ENCODE results near the gene PRR15. TPM values are rescaled to one million over a fixed set of nuclear protein-coding genes. Genes with fewer than 3 reads are reported as not detected.

PRR15 gene
- total RNA-seq, 3 donors from 2014 or later (not counting 1 experiment from before 2014, with no cell fraction given) = not detected

GRCh38 chr7:29562307-29562706, 1.3 kb upstream of the PRR15 start:
- H3K27ac ChIP-seq (ENCODE audit: low read length) = no peak overlapping the region
- Mint-ChIP-seq H3K4me1 (peaks cover 12 to 21% of the 10 kb centered on the region in 2 donors), H3K27ac (no peak overlapping the region), H3K9me3 (no peaks in the 10 kb centered on the region), H3K36me3 (no peaks in the 10 kb centered on the region), H3K27me3 (ENCODE audit: low read depth in 2 of 2) (peaks cover 54 to 78% of the 10 kb centered on the region in 2 donors), H3K4me3 (no peak overlapping the region)
- H3K27me3 ChIP-seq (ENCODE audit: control insufficient read depth, insufficient read depth, low read length) = peaks cover 29% of the 10 kb centered on the region
- H3K4me1 ChIP-seq (ENCODE audit: control insufficient read depth, insufficient read depth, low read length) = peaks cover 32% of the 10 kb centered on the region
- 75% methylated on average over 5 of the region's 6 CpGs for WGBS (ENCODE audit: insufficient coverage)
- no peaks in the 10 kb centered on the region for H3K36me3 ChIP-seq (ENCODE audit: control insufficient read depth, insufficient read depth, low read length)
- no peak for TF ChIP-seq CTCF (IDR thresholded peaks at IDR 0.05)
- DNase-seq (no peak), ATAC-seq (no peak)
- H3K4me3 ChIP-seq (ENCODE audit: low read length) = no peak overlapping the region
- intact Hi-C loops (cut with micrococcal nuclease) = no loop called here
- no peaks in the 10 kb centered on the region for H3K9me3 ChIP-seq (ENCODE audit: control insufficient read depth, insufficient read depth, low read length)

GRCh38 chr7:29564496-29565223, 1.0 kb downstream of the PRR15 start:
- H3K9me3 ChIP-seq (ENCODE audit: control insufficient read depth, insufficient read depth, low read length) = no peaks in the 10 kb centered on the region
- peaks cover 35% of the 10 kb centered on the region for H3K27me3 ChIP-seq (ENCODE audit: control insufficient read depth, insufficient read depth, low read length)
- WGBS (ENCODE audit: insufficient coverage) = under 1% methylated on average over 48 of the region's 48 CpGs
- ATAC-seq (no peak), DNase-seq (no peak)
- Mint-ChIP-seq H3K4me1 (peaks cover 12 to 21% of the 10 kb centered on the region in 2 donors), H3K9me3 (no peaks in the 10 kb centered on the region), H3K4me3 (peak overlapping the region; percentile 80), H3K36me3 (no peaks in the 10 kb centered on the region), H3K27ac (no peak overlapping the region), H3K27me3 (ENCODE audit: low read depth in 2 of 2) (peaks cover 54 to 83% of the 10 kb centered on the region in 2 donors)
- no peaks in the 10 kb centered on the region for H3K36me3 ChIP-seq (ENCODE audit: control insufficient read depth, insufficient read depth, low read length)
- H3K4me1 ChIP-seq (ENCODE audit: control insufficient read depth, insufficient read depth, low read length) = peaks cover 32% of the 10 kb centered on the region
- no peak overlapping the region for H3K27ac ChIP-seq (ENCODE audit: low read length)
- no peak for TF ChIP-seq CTCF (IDR thresholded peaks at IDR 0.05)
- H3K4me3 ChIP-seq (ENCODE audit: low read length) = no peak overlapping the region
- intact Hi-C loops (cut with micrococcal nuclease) = no loop called here

GRCh38 chr7:29565224-29565630, 1.6 kb downstream of the PRR15 start:
- H3K27ac ChIP-seq (ENCODE audit: low read length) = no peak overlapping the region
- no peaks in the 10 kb centered on the region for H3K9me3 ChIP-seq (ENCODE audit: control insufficient read depth, insufficient read depth, low read length)
- H3K4me1 Mint-ChIP-seq = peaks cover 12 to 21% of the 10 kb centered on the region in 2 donors
- no peaks in the 10 kb centered on the region for H3K36me3 Mint-ChIP-seq
- intact Hi-C loops (cut with micrococcal nuclease) = no loop called here
- H3K4me1 ChIP-seq (ENCODE audit: control insufficient read depth, insufficient read depth, low read length) = peaks cover 32% of the 10 kb centered on the region
- DNase-seq = no peak
- H3K9me3 Mint-ChIP-seq = no peaks in the 10 kb centered on the region
- peaks cover 35% of the 10 kb centered on the region for H3K27me3 ChIP-seq (ENCODE audit: control insufficient read depth, insufficient read depth, low read length)
- 7% methylated on average over 10 of the region's 10 CpGs for WGBS (ENCODE audit: insufficient coverage)
- TF ChIP-seq CTCF (IDR thresholded peaks at IDR 0.05) = no peak
- no peak overlapping the region for H3K4me3 ChIP-seq (ENCODE audit: low read length)
- H3K4me3 Mint-ChIP-seq = peak overlapping the region; percentile 31
- peaks cover 57 to 83% of the 10 kb centered on the region in 2 donors for H3K27me3 Mint-ChIP-seq (ENCODE audit: low read depth in 2 of 2)
- H3K36me3 ChIP-seq (ENCODE audit: control insufficient read depth, insufficient read depth, low read length) = no peaks in the 10 kb centered on the region
- no peak for ATAC-seq
- no peak overlapping the region for H3K27ac Mint-ChIP-seq

GRCh38 chr7:29565634-29565981, 2.0 kb downstream of the PRR15 start:
- Histone ChIP-seq H3K9me3 (ENCODE audit: control insufficient read depth, insufficient read depth, low read length) (no peaks in the 10 kb centered on the region), H3K36me3 (ENCODE audit: control insufficient read depth, insufficient read depth, low read length) (no peaks in the 10 kb centered on the region), H3K4me1 (ENCODE audit: control insufficient read depth, insufficient read depth, low read length) (peaks cover 32% of the 10 kb centered on the region), H3K4me3 (ENCODE audit: low read length) (no peak overlapping the region), H3K27ac (ENCODE audit: low read length) (no peak overlapping the region), H3K27me3 (ENCODE audit: control insufficient read depth, insufficient read depth, low read length) (peaks cover 35% of the 10 kb centered on the region)
- 51% methylated on average over 13 of the region's 13 CpGs for WGBS (ENCODE audit: insufficient coverage)
- peaks cover 12 to 21% of the 10 kb centered on the region in 2 donors for H3K4me1 Mint-ChIP-seq
- peaks cover 56 to 85% of the 10 kb centered on the region in 2 donors for H3K27me3 Mint-ChIP-seq (ENCODE audit: low read depth in 2 of 2)
- no peaks in the 10 kb centered on the region for H3K36me3 Mint-ChIP-seq
- no peak overlapping the region for H3K27ac Mint-ChIP-seq
- intact Hi-C loops (cut with micrococcal nuclease) = no loop called here
- peak overlapping the region; percentile 31 for H3K4me3 Mint-ChIP-seq
- ATAC-seq = no peak
- H3K9me3 Mint-ChIP-seq = no peaks in the 10 kb centered on the region
- no peak for TF ChIP-seq CTCF (IDR thresholded peaks at IDR 0.05)
- DNase-seq = no peak
